H1 (cell line): ENCODE results near the gene MXD3. TPM values are rescaled to one million over a fixed set of nuclear protein-coding genes. Genes with fewer than 3 reads are reported as not detected.

ENCODE experiments used
- CTCF ChIA-PET: fragments of 300-600 bp; sonication (Branson Sonifier 250); formaldehyde crosslinking; loops from one replicate; lab custom pipeline; 2021; ENCODE audit not compliant: partially characterized antibody; lab: Charles Lee
- POLR2A ChIA-PET: fragments of 300-600 bp; sonication (Branson Sonifier 250); formaldehyde crosslinking; loops from one replicate; lab custom pipeline; 2021; ENCODE audit warnings: inconsistent platforms; ENCODE audit not compliant: partially characterized antibody; lab: Charles Lee
- DNase-seq, 2 experiments: peaks; one replicate each; pipeline versions ENCODE4 v3.0.0 to v3.0.0-alpha.2; 2010 to 2022; ENCODE audit warnings: low spot score in 2 of 2, low read depth in 1 of 2, mixed read lengths in 1 of 2
- FAIRE-seq: peaks from 2 replicates; lab custom pipeline; 2011; peaks lifted over from hg19 to GRCh38; lab: Jason Lieb, UNC
- H2AFZ ChIP-seq: 2 replicates; pipeline ENCODE4 v1.8.1; 2012; ENCODE audit warnings: low read length, inconsistent platforms
- H2AK5ac ChIP-seq: 2 replicates; pipeline ENCODE4 v1.6.1; 2013; ENCODE audit warnings: low read depth, low read length
- H2BK120ac ChIP-seq: replicated peaks from 2 replicates; pipeline ENCODE3; 2013; ENCODE audit warnings: low read depth, low read length, inconsistent platforms
- H2BK12ac ChIP-seq: 2 replicates; pipeline ENCODE4 v1.6.1; 2013; ENCODE audit warnings: low read depth, low read length
- H2BK15ac ChIP-seq: 2 replicates; pipeline ENCODE4 v1.6.1; 2013; ENCODE audit warnings: low read length
- H2BK20ac ChIP-seq: 2 replicates; pipeline ENCODE4 v1.6.1; 2013; ENCODE audit warnings: low read length
- H2BK5ac ChIP-seq: 2 replicates; pipeline ENCODE4 v1.6.1; 2013; ENCODE audit warnings: low read depth, low read length
- H3K14ac ChIP-seq: 2 replicates; pipeline ENCODE4 v1.6.1; 2013; ENCODE audit warnings: inconsistent platforms; ENCODE audit not compliant: insufficient read length
- H3K18ac ChIP-seq: 2 replicates; pipeline ENCODE4 v1.6.1; 2013; ENCODE audit warnings: low read length; ENCODE audit errors: extremely low read depth
- H3K23ac ChIP-seq: 2 replicates; pipeline ENCODE4 v1.6.1; 2013; ENCODE audit warnings: inconsistent platforms; ENCODE audit not compliant: insufficient read length
- H3K23me2 ChIP-seq: 2 replicates; pipeline ENCODE4 v1.6.1; 2013; ENCODE audit warnings: low read depth, low read length
- H3K27ac ChIP-seq: 2 replicates; pipeline ENCODE4 v1.6.1; 2011; ENCODE audit warnings: low read depth, low read length, inconsistent platforms
- H3K27me3 ChIP-seq, 4 experiments: replicated peaks in 1 of 4; 1 replicate in 1 of 4; 2 replicates in 3 of 4; pipeline versions ENCODE4 v1.6.1 to v1.8.1; 2011 to 2013; ENCODE audit warnings: low read length in 3 of 4, mild to moderate bottlenecking in 3 of 4, inconsistent platforms in 2 of 4, mixed read lengths in 2 of 4, moderate library complexity in 1 of 4; ENCODE audit not compliant: control insufficient read depth in 3 of 4, insufficient read depth in 3 of 4; ENCODE audit errors: extremely low read depth in 1 of 4
- H3K36me3 ChIP-seq, 4 experiments: 2 replicates each; pipeline versions ENCODE4 v1.6.1 to v1.8.1; 2011 to 2013; ENCODE audit warnings: mild to moderate bottlenecking in 4 of 4, low read length in 3 of 4, moderate library complexity in 2 of 4, control low read depth in 1 of 4, inconsistent platforms in 1 of 4; ENCODE audit not compliant: insufficient read depth in 4 of 4, control insufficient read depth in 2 of 4
- H3K4ac ChIP-seq: replicated peaks from 2 replicates; pipeline ENCODE3; 2013; ENCODE audit warnings: low read length, low read depth, mixed read lengths, inconsistent platforms; ENCODE audit not compliant: insufficient read length
- H3K4me1 ChIP-seq, 4 experiments: replicated peaks in 1 of 4; 1 replicate in 1 of 4; 2 replicates in 3 of 4; pipeline versions ENCODE4 v1.6.1 to v1.8.1; 2011 to 2013; ENCODE audit warnings: low read length in 3 of 4, inconsistent platforms in 2 of 4, mixed read lengths in 1 of 4; ENCODE audit not compliant: insufficient read depth in 4 of 4, control insufficient read depth in 3 of 4
- H3K4me2 ChIP-seq, 2 experiments: 2 replicates each; pipeline versions ENCODE4 v1.6.1 to v1.8.1; 2011 to 2013; ENCODE audit warnings: low read depth in 2 of 2, low read length in 2 of 2, control low read depth in 1 of 2, inconsistent platforms in 1 of 2, mild to moderate bottlenecking in 1 of 2; ENCODE audit not compliant: insufficient read depth in 1 of 2
- H3K4me3 ChIP-seq, 4 experiments: fragments of 200-600, 300-600 bp in 1 of 4; sonication (generic), shearing (Covaris generic), sonication (Bioruptor Twin) in 1 of 4; 2 replicates each; pipeline versions ENCODE4 v1.5.1 to v1.8.1; 2011 to 2016; ENCODE audit warnings: low read length in 4 of 4, low read depth in 3 of 4, control low read depth in 2 of 4, inconsistent platforms in 2 of 4, mild to moderate bottlenecking in 2 of 4, mixed read lengths in 1 of 4, moderate library complexity in 1 of 4; ENCODE audit not compliant: insufficient read depth in 2 of 4; ENCODE audit errors: extremely low read depth in 1 of 4
- H3K56ac ChIP-seq: replicated peaks from 2 replicates; pipeline ENCODE3; 2013; ENCODE audit warnings: low read depth, mild to moderate bottlenecking, mixed read lengths, low read length, inconsistent platforms; ENCODE audit not compliant: insufficient read length
- H3K79me1 ChIP-seq: 2 replicates; pipeline ENCODE4 v1.6.1; 2013; ENCODE audit warnings: low read depth, low read length, control low read depth
- H3K79me2 ChIP-seq, 2 experiments: 2 replicates each; pipeline versions ENCODE4 v1.6.1 to v1.8.1; 2012 to 2013; ENCODE audit warnings: low read length in 2 of 2, mild to moderate bottlenecking in 2 of 2, inconsistent platforms in 1 of 2; ENCODE audit not compliant: insufficient read depth in 2 of 2, control insufficient read depth in 1 of 2
- H3K9ac ChIP-seq, 4 experiments: replicated peaks in 1 of 4; 1 replicate in 1 of 4; 2 replicates in 3 of 4; pipeline versions ENCODE4 v1.6.1 to v1.8.1; 2011 to 2013; ENCODE audit warnings: low read depth in 3 of 4, low read length in 3 of 4, control low read depth in 2 of 4, mild to moderate bottlenecking in 2 of 4, moderate library complexity in 2 of 4, inconsistent platforms in 1 of 4; ENCODE audit errors: extremely low read depth in 1 of 4
- H3K9me3 ChIP-seq, 2 experiments: 2 replicates each; pipeline versions ENCODE4 v1.6.1 to v1.8.1; 2012 to 2013; ENCODE audit warnings: mild to moderate bottlenecking in 2 of 2, moderate library complexity in 2 of 2, control low read depth in 1 of 2, inconsistent platforms in 1 of 2, low read depth in 1 of 2, low read length in 1 of 2, mixed read lengths in 1 of 2; ENCODE audit not compliant: insufficient read depth in 2 of 2
- H4K20me1 ChIP-seq, 2 experiments: replicated peaks in 1 of 2; 2 replicates each; pipeline versions ENCODE3 to v1.8.1; 2011 to 2013; ENCODE audit warnings: inconsistent platforms in 2 of 2, low read length in 2 of 2, mild to moderate bottlenecking in 1 of 2; ENCODE audit not compliant: insufficient read depth in 2 of 2, control insufficient read depth in 1 of 2
- H4K5ac ChIP-seq: 2 replicates; pipeline ENCODE4 v1.6.1; 2013; ENCODE audit warnings: low read length, low read depth, mixed read lengths, inconsistent platforms; ENCODE audit not compliant: insufficient read length
- H4K8ac ChIP-seq: 2 replicates; pipeline ENCODE4 v1.8.0; 2013; ENCODE audit warnings: mild to moderate bottlenecking, moderate library complexity, low read length, inconsistent platforms; ENCODE audit not compliant: insufficient read depth; ENCODE audit errors: extremely low read depth
- H4K91ac ChIP-seq: replicated peaks from 2 replicates; pipeline ENCODE3; 2013; ENCODE audit warnings: low read length, mixed read lengths, inconsistent platforms; ENCODE audit not compliant: insufficient read length
- BRCA1 ChIP-seq: IDR thresholded peaks from 2 replicates; pipeline ENCODE4 v1.6.1; 2012; ENCODE audit warnings: low read depth, low read length, improper control_type of control experiment
- CBX5 ChIP-seq: fragments of 300-800, 300-1000 bp; sonication (generic); IDR thresholded peaks from 2 replicates; pipeline ENCODE4 v1.7.1; 2016; ENCODE audit warnings: antibody characterized with exemption, low read length, low read depth
- CBX8 ChIP-seq: fragments of 300-800, 300-1000 bp; sonication (generic); IDR thresholded peaks from 2 replicates; pipeline ENCODE4 v1.7.1; 2016; ENCODE audit warnings: low read depth, low read length, borderline replicate concordance
- CREB1 ChIP-seq: IDR thresholded peaks from 2 replicates; pipeline ENCODE4 v1.6.1; 2012; ENCODE audit warnings: inconsistent platforms
- CTCF ChIP-seq, 3 experiments: IDR thresholded peaks; 1 replicate in 2 of 3; 2 replicates in 1 of 3; pipeline versions ENCODE4 v1.5.1 to v1.6.1; 2011; ENCODE audit warnings: low read length in 3 of 3, mild to moderate bottlenecking in 3 of 3, inconsistent platforms in 2 of 3, low read depth in 1 of 3, moderate library complexity in 1 of 3; ENCODE audit not compliant: insufficient read depth in 1 of 3; ENCODE audit errors: control extremely low read depth in 1 of 3
- JUN ChIP-seq: IDR thresholded peaks from 2 replicates; pipeline ENCODE4 v1.6.1; 2011; ENCODE audit warnings: low read depth, mild to moderate bottlenecking, improper control_type of control experiment, low read length
- KDM5A ChIP-seq: fragments of 200-600 bp; IDR thresholded peaks from 2 replicates; pipeline ENCODE4 v1.7.1; 2012; ENCODE audit warnings: mild to moderate bottlenecking, low read length, inconsistent platforms, mixed read lengths
- RFX5 ChIP-seq: IDR thresholded peaks from 2 replicates; pipeline ENCODE4 v1.6.1; 2011; ENCODE audit warnings: low read depth, low read length, improper control_type of control experiment, borderline replicate concordance
- RXRA ChIP-seq: IDR thresholded peaks from 2 replicates; pipeline ENCODE4 v1.6.1; 2011; ENCODE audit warnings: low read depth, mild to moderate bottlenecking, low read length, moderate library complexity; ENCODE audit not compliant: insufficient read depth
- SAP30 ChIP-seq: fragments of 300-600 bp; sonication (generic); IDR thresholded peaks from 2 replicates; pipeline ENCODE4 v1.7.1; 2012; ENCODE audit warnings: low read length, moderate library complexity, mild to moderate bottlenecking, inconsistent platforms; ENCODE audit not compliant: insufficient read depth, insufficient replicate concordance
- SIRT6 ChIP-seq: IDR thresholded peaks from one replicate; pipeline ENCODE4 v1.7.1; 2012; ENCODE audit warnings: low read length, inconsistent platforms
- WGBS, 2 experiments: shearing (Covaris generic) in 1 of 2; methylation state at CpG; one replicate each; pipeline versions ENCODE4 v1.1.6 to v1.1.7; 2013 to 2015; ENCODE audit warnings: low lambda C conversion rate in 2 of 2, mixed read lengths in 2 of 2, inconsistent platforms in 1 of 2, low coverage in 1 of 2, missing lambda C conversion rate in 1 of 2; ENCODE audit not compliant: insufficient replicate concordance in 2 of 2, insufficient coverage in 1 of 2, insufficient read length in 1 of 2; ENCODE audit errors: extremely low coverage in 1 of 2, missing lambda C conversion rate in 1 of 2; 5-methylcytosine and 5-hydroxymethylcytosine counted together
- polyA plus RNA-seq, 7 experiments: library from polyadenylated mRNA; depleted of rRNA in 3 of 7; stranded (reverse) in 5 of 7; unstranded in 2 of 7; fragments of >200 nt in 5 of 7; fragments of 200-250 nt in 2 of 7; gene quantifications; 1 replicate in 5 of 7; 2 replicates in 1 of 7; 4 replicates in 1 of 7; pipeline versions ENCODE4 v1.2.1 to v1.2.3, GENCODE V29; 2011 to 2013; ENCODE audit warnings: missing spikeins in 2 of 7, mixed read lengths in 2 of 7
- total RNA-seq: library from RNA; stranded (reverse); fragmentation: NEBNext Ultra II Directional; extraction: Animal tissue kit (Norgen Biotek cat#: 25700); gene quantifications from 2 replicates; pipeline ENCODE4 v1.2.1, GENCODE V29; 2021

The MXD3 gene
- total and polyA plus RNA-seq, 2 of the 8 experiments (the other 6 are each of a cell fraction or from before 2014, with no cell fraction given) = 6.5 to 7.7 TPM

GRCh38 chr5:177296581-177296980 lies 15.1 kb downstream of the MXD3 start:
- Histone ChIP-seq H3K36me3 (peaks cover 36 to 57% (median 44%) of the 10 kb centered on the region in 4 experiments), H4K8ac (no peak overlapping the region), H3K9me3 (no peaks in the 10 kb centered on the region), H3K79me1 (peaks cover 5% of the 10 kb centered on the region; the same call in 1 of the 2 replicates), H2BK12ac (no peak overlapping the region), H2BK5ac (no peak overlapping the region), H3K4me3 (no peak overlapping the region), H3K79me2 (no peaks in the 10 kb centered on the region; a peak in 1 of 4 replicates), H3K9ac (no peak overlapping the region; a peak in 1 of 7 replicates), H2BK20ac (no peak overlapping the region), H4K91ac (no peak overlapping the region), H3K56ac (no peak overlapping the region), H2BK15ac (no peak overlapping the region), H3K4me2 (no peak overlapping the region), H3K4ac (no peak overlapping the region), H2AK5ac (no peak overlapping the region), H3K18ac (no peak overlapping the region), H3K23ac (no peak overlapping the region), H2AFZ (no peak overlapping the region), H2BK120ac (no peak overlapping the region), H4K5ac (no peak overlapping the region), H3K27ac (no peak overlapping the region), H3K4me1 (peaks cover 0 to 5% (median 2%) of the 10 kb centered on the region in 4 experiments; a peak in 5 of 7 replicates), H4K20me1 (peaks cover 10 to 19% of the 10 kb centered on the region in 2 experiments), H3K23me2 (no peaks in the 10 kb centered on the region), H3K14ac (no peak overlapping the region), H3K27me3 (no peaks in the 10 kb centered on the region)
- DNase-seq = no peak
- FAIRE-seq = no peak
- ChIA-PET CTCF (interaction anchor here (0.7 to 6.5 kb wide), 3 partner anchors 13 to 184 kb away, joined by 4 to 37 read pairs (median 4); no protein-coding TSS in a partner anchor), POLR2A (interaction anchor here (1.1 to 12.1 kb wide), 3 partner anchors 9 to 161 kb away, joined by 4 to 111 read pairs (median 8); partner anchors contain the start of gene NSD1)
- 86% methylated on average over 4 of the region's 4 CpGs; no CpG with 5 or more reads in 1 of the 2 experiments for WGBS, 2 experiments
- TF ChIP-seq KDM5A (no peak), CBX5 (no peak), CBX8 (no peak), CREB1 (no peak), RXRA (no peak), JUN (no peak), RFX5 (no peak), SIRT6 (no peak), SAP30 (no peak), BRCA1 (no peak), CTCF (IDR thresholded peaks at IDR 0.05; ENCODE audit: control extremely low read depth in 1 of 3, insufficient read depth in 1 of 3, low read depth in 1 of 3, low read length in 3 of 3) (no peak)
